ENCODE measurements around the gene TPGS1.

Gene TPGS1

GRCh38 chr19:482186-483041 is 24.9 kb upstream of the TPGS1 start:
- H3K4me3 ChIP-seq (ENCODE audit: low read depth, low read length): no peak overlapping the region
- TF ChIP-seq MYC (IDR thresholded peaks at IDR 0.05; ENCODE audit: low read depth, low read length) (no peak), POLR2A (IDR thresholded peaks at IDR 0.05; ENCODE audit: extremely low read depth, insufficient read length) (no peak), CTCF (IDR thresholded peaks at IDR 0.05; ENCODE audit: low read depth, low read length) (no peak)
- TF ChIP-seq, protein P1, sequence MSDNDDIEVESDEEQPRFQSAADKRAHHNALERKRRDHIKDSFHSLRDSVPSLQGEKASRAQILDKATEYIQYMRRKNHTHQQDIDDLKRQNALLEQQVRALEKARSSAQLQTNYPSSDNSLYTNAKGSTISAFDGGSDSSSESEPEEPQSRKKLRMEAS (IDR thresholded peaks at IDR 0.05; ENCODE audit: low read depth, low read length): no peak
- no peak for DNase-seq (ENCODE audit: low read depth)

DNA sequence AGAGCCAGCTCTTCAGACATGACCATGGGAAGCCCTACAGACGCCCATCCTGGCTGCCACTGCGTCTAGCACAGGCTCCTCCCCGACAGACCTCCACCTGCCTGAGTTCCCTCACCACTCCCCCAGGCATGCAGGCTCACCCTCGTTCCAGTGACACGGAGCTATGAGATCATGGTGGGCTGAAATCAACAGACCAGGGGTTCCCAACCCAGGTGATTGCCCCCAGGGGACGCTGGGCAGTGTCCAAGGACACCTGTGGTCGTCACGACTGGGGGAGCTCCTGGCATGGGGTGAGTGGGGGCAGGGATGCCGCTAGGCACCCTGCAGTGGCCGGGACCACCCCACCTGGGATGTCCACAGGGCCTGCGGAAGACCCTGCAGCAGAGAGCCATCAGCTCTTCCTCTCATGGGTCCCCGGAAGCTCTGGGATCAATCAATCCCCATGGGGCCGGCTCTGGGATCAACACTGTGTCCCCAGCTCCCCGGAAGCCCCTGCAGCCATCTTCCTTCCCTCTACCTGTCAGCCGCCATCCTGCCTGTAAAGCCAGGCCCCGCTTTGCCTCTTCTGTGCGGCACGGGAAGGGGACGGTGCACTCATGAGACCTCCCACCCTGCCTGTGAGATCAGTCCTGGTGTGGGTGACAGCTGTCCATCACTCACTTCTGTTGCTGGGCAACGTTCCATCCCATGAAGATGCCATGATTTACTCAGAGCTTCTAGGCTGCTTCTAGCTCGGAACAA is 23.8 kb upstream of the TPGS1 start:
- no peak overlapping the region for H3K4me3 ChIP-seq (ENCODE audit: low read depth, low read length)
- no peak for DNase-seq (ENCODE audit: low read depth)
- TF ChIP-seq CTCF (IDR thresholded peaks at IDR 0.05; ENCODE audit: low read depth, low read length): no peak
- no peak for TF ChIP-seq MYC (IDR thresholded peaks at IDR 0.05; ENCODE audit: low read depth, low read length)
- no peak for TF ChIP-seq POLR2A (IDR thresholded peaks at IDR 0.05; ENCODE audit: extremely low read depth, insufficient read length)
- TF ChIP-seq, protein P1 (IDR thresholded peaks at IDR 0.05; ENCODE audit: low read depth, low read length): no peak

GRCh38 chr19:484494-484893 is 22.8 kb upstream of the TPGS1 start:
- no peak overlapping the region for H3K4me3 ChIP-seq (ENCODE audit: low read depth, low read length)
- no peak for TF ChIP-seq CTCF (IDR thresholded peaks at IDR 0.05; ENCODE audit: low read depth, low read length)
- no peak for TF ChIP-seq POLR2A (IDR thresholded peaks at IDR 0.05; ENCODE audit: extremely low read depth, insufficient read length)
- TF ChIP-seq MYC (IDR thresholded peaks at IDR 0.05; ENCODE audit: low read depth, low read length): no peak
- TF ChIP-seq, protein P1 (IDR thresholded peaks at IDR 0.05; ENCODE audit: low read depth, low read length): no peak
- DNase-seq (ENCODE audit: low read depth): no peak

DNA sequence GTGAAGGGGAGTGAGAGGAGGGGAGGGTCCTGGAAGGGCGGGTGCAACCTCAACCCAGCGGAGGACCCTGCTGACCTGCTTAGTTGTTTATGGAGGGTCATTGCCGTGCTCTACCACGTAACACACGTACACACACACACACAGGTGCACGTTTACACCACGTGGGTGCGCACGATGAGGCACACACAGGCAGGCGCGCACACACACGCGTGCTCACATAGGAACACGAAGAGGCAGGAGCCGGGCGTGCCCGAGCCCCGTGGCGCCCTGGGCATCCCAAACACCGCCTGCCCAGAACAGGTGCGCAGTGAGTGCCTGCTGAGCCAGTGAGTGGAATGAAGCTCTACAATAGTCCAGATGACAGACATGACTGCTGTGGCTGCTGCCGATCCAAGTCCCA is 22.2 kb upstream of the TPGS1 start:
- TF ChIP-seq, protein P1 (IDR thresholded peaks at IDR 0.05; ENCODE audit: low read depth, low read length): no peak
- TF ChIP-seq MYC (IDR thresholded peaks at IDR 0.05; ENCODE audit: low read depth, low read length) (no peak), CTCF (IDR thresholded peaks at IDR 0.05; ENCODE audit: low read depth, low read length) (no peak), POLR2A (IDR thresholded peaks at IDR 0.05; ENCODE audit: extremely low read depth, insufficient read length) (no peak)
- H3K4me3 ChIP-seq (ENCODE audit: low read depth, low read length): no peak overlapping the region
- no peak for DNase-seq (ENCODE audit: low read depth)

DNA sequence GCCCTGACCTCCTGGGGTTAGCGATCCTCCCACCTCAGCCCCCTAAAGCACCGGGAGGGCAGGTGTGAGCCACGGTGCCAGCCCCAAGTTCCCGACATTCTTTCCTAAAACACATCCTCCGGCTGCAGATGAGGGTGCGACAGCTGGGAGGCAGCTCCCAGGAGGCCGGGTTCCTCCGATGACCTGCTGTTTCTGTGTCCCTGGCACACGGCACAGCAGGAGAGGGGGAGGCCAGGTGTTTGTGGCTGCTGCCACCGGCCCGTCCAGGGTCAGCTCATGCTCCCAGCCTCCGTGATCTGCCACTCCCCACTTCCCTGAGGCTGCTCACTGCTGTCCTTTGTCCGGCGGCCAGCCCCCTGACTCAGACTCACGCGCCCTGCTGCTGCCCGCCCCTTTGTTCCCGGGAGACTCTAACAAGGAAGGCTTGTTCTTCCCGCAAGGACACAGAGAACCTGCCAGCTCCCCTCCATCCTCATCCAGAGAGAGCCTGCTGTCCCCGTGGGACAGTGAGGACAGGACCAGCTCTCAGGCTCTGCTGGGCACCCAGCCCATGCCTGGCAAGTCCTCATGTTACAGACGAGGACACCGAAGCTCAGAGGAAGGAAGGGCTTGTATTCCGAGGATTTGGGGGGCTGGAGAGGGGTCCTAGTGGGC is 21.6 kb upstream of the TPGS1 start:
- H3K4me3 ChIP-seq (ENCODE audit: low read depth, low read length): no peak overlapping the region
- no peak for DNase-seq (ENCODE audit: low read depth)

More for the DNA sequence above, 21.6 kb upstream of the TPGS1 start:
- no peak for TF ChIP-seq POLR2A (IDR thresholded peaks at IDR 0.05; ENCODE audit: extremely low read depth, insufficient read length)
- no peak for TF ChIP-seq CTCF (IDR thresholded peaks at IDR 0.05; ENCODE audit: low read depth, low read length)
- TF ChIP-seq MYC (IDR thresholded peaks at IDR 0.05; ENCODE audit: low read depth, low read length): no peak
- TF ChIP-seq, protein P1 (IDR thresholded peaks at IDR 0.05; ENCODE audit: low read depth, low read length): no peak
